ENCODE results near the gene NEURL1B.

Gene NEURL1B

DNA sequence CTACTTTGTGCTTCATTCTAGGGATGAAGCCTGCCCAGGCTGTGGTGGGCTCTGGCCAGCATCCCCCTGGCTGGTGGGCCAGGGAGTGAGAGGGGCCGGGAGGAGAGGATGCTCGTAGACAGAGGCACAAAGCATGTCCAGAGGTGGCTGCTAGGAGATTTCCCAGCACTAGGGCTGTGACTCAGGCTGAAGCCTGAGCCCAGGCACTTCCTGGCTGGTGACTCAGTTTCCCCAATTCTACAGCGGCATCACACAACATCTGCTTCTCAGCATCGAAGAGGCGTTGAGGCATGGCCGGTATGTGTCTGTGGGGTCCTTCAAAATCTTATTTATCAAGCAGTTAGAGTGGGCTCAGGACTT is 74.3 kb downstream of the NEURL1B start:
- H3K4me3 ChIP-seq (replicated peaks; ENCODE audit: low read depth, low read length), result no peak overlapping the region
- TF ChIP-seq, protein P1, sequence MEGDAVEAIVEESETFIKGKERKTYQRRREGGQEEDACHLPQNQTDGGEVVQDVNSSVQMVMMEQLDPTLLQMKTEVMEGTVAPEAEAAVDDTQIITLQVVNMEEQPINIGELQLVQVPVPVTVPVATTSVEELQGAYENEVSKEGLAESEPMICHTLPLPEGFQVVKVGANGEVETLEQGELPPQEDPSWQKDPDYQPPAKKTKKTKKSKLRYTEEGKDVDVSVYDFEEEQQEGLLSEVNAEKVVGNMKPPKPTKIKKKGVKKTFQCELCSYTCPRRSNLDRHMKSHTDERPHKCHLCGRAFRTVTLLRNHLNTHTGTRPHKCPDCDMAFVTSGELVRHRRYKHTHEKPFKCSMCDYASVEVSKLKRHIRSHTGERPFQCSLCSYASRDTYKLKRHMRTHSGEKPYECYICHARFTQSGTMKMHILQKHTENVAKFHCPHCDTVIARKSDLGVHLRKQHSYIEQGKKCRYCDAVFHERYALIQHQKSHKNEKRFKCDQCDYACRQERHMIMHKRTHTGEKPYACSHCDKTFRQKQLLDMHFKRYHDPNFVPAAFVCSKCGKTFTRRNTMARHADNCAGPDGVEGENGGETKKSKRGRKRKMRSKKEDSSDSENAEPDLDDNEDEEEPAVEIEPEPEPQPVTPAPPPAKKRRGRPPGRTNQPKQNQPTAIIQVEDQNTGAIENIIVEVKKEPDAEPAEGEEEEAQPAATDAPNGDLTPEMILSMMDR (IDR thresholded peaks at IDR 0.05; ENCODE audit: low read length, missing control alignments), result no peak
- no peak for DNase-seq (ENCODE audit: low read depth)

DNA sequence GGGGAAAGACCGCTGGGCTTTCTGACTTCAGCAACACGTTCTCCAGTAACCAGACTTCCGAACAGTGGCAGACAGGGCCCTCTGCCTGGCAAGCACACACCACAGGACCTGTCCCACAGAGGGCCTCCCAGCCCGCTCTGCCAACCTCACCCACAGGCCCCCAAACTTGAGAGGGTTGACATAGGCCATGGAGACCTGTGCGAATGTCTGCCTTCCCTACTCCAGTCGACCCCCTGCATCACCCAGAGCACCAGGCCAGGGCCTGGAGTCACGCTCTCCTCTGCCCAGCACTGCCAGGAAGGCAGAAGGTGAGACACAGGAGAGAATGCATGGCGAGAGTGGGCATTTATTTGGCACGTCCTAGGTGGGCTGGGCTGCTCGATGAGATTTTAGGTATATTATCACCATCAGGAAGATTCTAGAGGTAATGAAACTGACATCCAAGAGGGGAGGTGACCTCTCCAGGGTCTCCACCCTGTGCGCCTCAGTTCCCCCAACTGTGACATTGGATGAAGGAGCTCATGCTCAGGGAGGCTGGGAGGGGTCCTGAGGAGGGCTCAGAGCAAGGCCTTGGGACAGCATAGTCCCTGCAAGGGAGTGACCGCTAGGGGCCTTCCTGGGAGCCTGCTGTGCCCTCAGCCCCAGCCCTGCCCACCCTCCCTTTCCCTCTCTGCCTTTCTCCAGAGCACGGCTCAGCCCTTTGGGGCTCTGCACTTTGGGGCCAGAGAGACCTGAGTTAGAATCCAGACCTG is 75.0 kb downstream of the NEURL1B start:
- TF ChIP-seq, protein P1 (IDR thresholded peaks at IDR 0.05; ENCODE audit: low read length, missing control alignments), result peak; percentile 2
- H3K4me3 ChIP-seq (replicated peaks; ENCODE audit: low read depth, low read length), result no peak overlapping the region

DNA sequence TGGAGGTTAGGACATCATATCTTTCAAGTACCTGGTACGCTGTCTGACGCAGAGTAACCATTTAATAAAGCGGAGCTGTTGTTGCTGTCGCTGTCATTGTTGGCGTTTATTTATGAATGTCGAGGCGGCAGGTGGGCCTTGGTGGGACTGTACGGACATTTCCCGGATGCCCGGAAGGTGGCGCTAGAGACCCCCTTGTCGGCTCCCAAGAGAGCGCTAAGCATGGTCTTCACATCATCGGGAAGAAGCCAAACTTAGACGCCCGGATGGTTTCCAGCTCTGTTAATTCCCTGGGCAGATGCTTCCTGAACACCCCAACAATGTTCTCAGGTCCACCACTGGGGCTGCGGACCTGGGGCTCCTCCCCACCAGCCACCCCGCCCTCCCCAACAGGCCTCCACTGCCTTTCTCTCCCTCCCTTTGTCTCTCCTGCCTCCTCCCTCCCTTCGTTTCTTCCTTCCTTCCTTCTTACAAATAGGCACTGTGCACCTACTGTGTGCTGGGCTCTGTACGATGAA is 75.8 kb downstream of the NEURL1B start:
- H3K4me3 ChIP-seq (replicated peaks; ENCODE audit: low read depth, low read length), result no peak overlapping the region
- TF ChIP-seq, protein P1 (IDR thresholded peaks at IDR 0.05; ENCODE audit: low read length, missing control alignments), result peak; percentile 85
- peak; percentile 88 for DNase-seq (ENCODE audit: low read depth)

More for the DNA sequence above, 75.0 kb downstream of the NEURL1B start:
- DNase-seq (ENCODE audit: low read depth), result no peak

DNA sequence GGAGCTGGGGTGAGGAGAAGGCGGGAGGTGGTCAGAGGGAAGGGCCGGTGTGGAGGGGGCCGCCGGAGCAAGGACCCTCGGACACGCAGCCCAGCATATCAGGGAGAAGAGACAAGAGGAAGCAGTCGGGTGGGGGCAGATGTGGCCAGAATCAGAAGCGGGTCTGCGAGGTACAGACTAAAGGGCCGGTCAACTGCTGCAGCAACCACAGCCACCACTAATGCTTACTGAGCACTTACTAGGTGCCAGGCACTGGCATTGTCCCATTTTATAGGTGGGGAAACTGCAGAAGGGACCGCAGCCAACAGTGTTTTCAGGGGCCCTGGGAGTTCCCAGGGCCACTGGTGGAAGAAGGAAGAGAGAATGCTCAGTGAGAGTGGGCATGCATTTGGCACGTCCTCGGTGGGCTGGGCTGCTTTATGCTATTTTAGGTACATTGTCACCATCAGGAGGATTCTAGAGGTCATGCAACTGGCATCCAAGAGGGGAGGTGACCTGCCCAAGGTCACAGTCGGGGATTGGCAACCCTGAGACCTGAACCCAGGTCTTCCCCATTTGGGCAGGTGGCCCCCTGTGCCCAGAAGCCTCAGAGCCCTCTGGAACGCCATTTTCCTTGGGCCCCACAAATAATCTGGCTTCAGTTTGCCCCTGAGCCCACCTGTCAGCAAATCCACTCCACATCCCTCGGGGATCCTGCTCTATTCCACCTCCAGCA is 76.6 kb downstream of the NEURL1B start:
- TF ChIP-seq, protein P1 (IDR thresholded peaks at IDR 0.05; ENCODE audit: low read length, missing control alignments), result no peak
- DNase-seq (ENCODE audit: low read depth), result no peak

DNA sequence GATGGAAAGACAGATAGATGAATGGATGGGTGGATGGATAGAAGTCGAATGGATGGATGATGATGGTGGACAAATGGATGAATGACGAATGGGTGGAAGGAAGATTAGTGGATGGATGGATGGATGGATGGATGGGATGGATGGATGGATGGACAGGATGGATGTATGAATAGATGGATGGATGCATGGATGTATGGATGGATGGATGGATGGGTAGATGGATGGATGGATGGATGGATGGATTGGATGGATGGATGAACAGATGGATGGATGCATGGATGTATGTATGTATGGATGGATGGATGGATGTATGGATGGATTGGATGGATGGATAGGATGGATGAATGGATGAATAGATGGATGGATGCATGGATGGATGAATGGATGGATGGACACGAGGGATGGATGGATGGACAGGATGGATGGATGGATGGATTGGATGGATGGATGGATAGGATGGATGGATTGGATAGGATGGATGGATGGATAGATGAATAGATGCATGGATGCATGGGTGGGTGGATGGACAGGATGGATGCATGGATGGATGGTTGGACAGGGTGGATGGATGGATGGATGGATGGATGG is 77.6 kb downstream of the NEURL1B start:
- TF ChIP-seq, protein P1 (IDR thresholded peaks at IDR 0.05; ENCODE audit: low read length, missing control alignments), result no peak

More for the DNA sequence above, 76.6 kb downstream of the NEURL1B start:
- no peak overlapping the region for H3K4me3 ChIP-seq (replicated peaks; ENCODE audit: low read depth, low read length)

DNA sequence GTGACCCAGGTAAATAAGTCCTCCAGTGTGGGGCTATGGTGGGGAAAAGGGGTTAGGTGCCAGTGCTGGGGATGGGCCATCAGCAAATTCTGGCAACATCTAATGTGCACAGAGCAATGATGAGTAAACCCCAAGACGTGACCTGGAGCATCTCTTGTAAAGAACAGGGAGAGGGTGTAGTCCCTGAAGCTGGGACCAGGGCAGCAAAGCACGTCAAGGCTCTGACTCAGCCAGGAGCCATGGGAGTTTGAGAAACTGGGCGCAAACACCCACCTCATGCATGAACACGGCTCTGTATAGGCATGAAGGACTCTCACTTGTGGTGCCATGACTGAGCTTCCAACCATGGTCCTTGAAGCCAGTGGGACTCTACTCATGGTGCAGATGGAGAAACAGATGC is 78.1 kb downstream of the NEURL1B start:
- TF ChIP-seq, protein P1 (IDR thresholded peaks at IDR 0.05; ENCODE audit: low read length, missing control alignments), result no peak
- no peak for DNase-seq (ENCODE audit: low read depth)
- H3K4me3 ChIP-seq (replicated peaks; ENCODE audit: low read depth, low read length), result no peak overlapping the region

More for the DNA sequence above, 77.6 kb downstream of the NEURL1B start:
- H3K4me3 ChIP-seq (replicated peaks; ENCODE audit: low read depth, low read length), result no peak overlapping the region
- no peak for DNase-seq (ENCODE audit: low read depth)

Data from fibroblast of pulmonary artery (primary cell).